Gastrocnemius medialis (tissue), 4 donors: ENCODE data around the gene SEC16A.

Experiments
- CTCF ChIP-seq, 5 experiments: fragments of 450-650 bp in 3 of 5; fragments of 200-600 bp in 2 of 5; sonication (generic) in 2 of 5; IDR thresholded peaks in 4 of 5; conservative IDR thresholded peaks in 1 of 5; 1 replicate in 4 of 5; 2 replicates in 1 of 5; pipeline ENCODE4 v1.5.1; 2016 to 2019; ENCODE audit warnings: antibody characterized with exemption in 5 of 5, mild to moderate bottlenecking in 3 of 5, moderate library complexity in 3 of 5
- POLR2A ChIP-seq, 2 donors: fragments of 450-650 bp; IDR thresholded peaks; one replicate each; pipeline ENCODE4 v1.6.1; 2017; ENCODE audit warnings: antibody characterized with exemption in 2 of 2, mild to moderate bottlenecking in 2 of 2, moderate library complexity in 2 of 2

GRCh38 chr9:136457326-136457725 is 25.5 kb downstream of the SEC16A start:
- TF ChIP-seq CTCF (IDR thresholded peaks at IDR 0.05 in 4 of 5, conservative IDR thresholded peaks at IDR 0.05 in 1 of 5) (no peak), POLR2A (IDR thresholded peaks at IDR 0.05) (no peak)
